ENCODE results near the gene LMTK2. TPM values are rescaled to one million over a fixed set of nuclear protein-coding genes. Genes with fewer than 3 reads are reported as not detected.

The LMTK2 gene
- 1 to 10 TPM; 8.7 to 10.0 TPM for total RNA-seq

DNA sequence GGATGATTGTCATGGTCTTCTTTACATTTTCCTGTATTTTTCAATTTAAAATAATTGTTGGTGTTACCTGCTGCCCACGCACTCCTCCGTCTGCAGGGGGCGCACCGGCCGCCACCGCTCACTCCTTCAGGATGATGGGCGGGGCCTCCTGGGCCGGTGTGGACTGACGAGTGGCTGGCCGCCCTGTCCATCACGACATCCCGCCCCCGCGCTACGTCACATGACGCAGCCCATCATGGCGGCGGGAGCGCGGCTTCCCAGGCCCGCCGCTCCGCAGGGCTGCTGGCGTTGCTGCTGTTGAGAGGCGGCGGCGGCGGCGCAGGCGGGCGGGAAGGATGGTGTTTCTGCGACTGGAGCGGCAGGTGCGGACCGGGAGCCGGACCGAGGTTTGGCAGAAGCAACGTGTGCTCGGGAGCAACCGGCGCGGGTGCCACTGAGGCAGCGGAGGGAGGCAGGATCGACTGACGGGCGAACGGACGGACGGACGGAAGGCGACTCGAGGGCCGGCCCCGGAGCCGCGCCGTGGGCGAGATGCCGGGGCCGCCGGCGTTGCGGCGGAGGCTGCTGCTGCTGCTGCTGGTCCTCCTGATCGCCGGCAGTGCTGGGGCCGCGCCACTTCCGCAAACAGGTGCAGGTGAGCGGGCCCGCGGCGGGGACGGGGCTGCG is at the start of gene LMTK2:
LMTK2 (plus strand) TSS at position 216 of the 666 bp plus-strand sequence; CDS start at position 532, 316 bp downstream.

GRCh38 chr7:98211221-98211675 is 104.6 kb downstream of the LMTK2 start, which contains the start of gene BHLHA15:
BHLHA15 (plus strand) TSS chr7:98211439; CDS start chr7:98212310, 871 bp downstream.

GRCh38 chr7:98251601-98252424 is 145.2 kb downstream of the LMTK2 start, which contains the start of gene TECPR1:
TECPR1 (minus strand) TSS chr7:98252232; CDS start chr7:98246146, 6,086 bp downstream.

Other genes starting within 250 kb of the LMTK2 start
- gene ASNS, start 234.5 kb upstream of the LMTK2 start, total RNA-seq: 1 to 10 TPM; 5.3 to 6.5 TPM
- not detected for gene OCM2, start 116.7 kb upstream of the LMTK2 start, total RNA-seq
- under 1 TPM in 1 of 2 donors, not detected in 1; 0.33 TPM for gene BHLHA15, start 104.6 kb downstream of the LMTK2 start, total RNA-seq
- gene TECPR1, start 145.4 kb downstream of the LMTK2 start, total RNA-seq: 10 to 100 TPM; 15.3 to 24.8 TPM
- 10 to 100 TPM; 50.9 to 92.2 TPM for gene BRI3, start 174.8 kb downstream of the LMTK2 start, total RNA-seq

Measured in melanocyte of skin (primary cell).